ENCODE data around the gene RFTN1. TPM values are rescaled to one million over a fixed set of nuclear protein-coding genes. Genes with fewer than 3 reads are reported as not detected.

The RFTN1 gene
- total and polyA plus RNA-seq, 3 donors from 2014 or later = 20.8 to 25.7 (median 22.2) TPM

DNA sequence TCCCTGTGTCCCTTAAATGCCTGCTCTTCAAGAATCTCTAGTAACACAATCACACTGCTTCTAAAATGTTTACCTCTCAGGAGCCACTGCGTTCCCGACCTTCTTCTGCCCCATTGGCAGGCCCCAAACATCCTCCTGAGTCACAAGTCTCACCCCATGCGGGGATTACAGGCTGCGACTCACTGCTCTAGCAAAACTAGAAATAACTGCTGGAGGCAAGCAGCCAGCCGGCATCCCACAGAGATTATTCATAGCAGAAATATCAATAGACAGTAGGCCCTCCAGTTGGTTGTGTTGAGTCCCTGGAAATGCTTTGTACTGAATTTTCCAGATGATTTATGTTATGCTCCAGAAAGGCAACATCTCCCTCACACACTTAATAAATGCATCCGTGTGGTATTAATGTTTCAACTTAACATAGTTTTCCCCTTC is 64.8 kb downstream of the RFTN1 start:
- no peak for TF ChIP-seq CTCF (IDR thresholded peaks at IDR 0.05)
- no peak for TF ChIP-seq POLR2A (IDR thresholded peaks at IDR 0.05)
- intact Hi-C loops (cut with DNase I; ENCODE audit: low total_unique reads) = no loop called here
- WGBS, 2 donors = 42 to 51% methylated on average over 6 of the region's 6 CpGs
- Histone ChIP-seq H3K27ac (peak overlapping the region in 1 of 2 donors; percentile 9), H3K4me1 (no peaks in the 10 kb centered on the region), H3K9me3 (no peaks in the 10 kb centered on the region), H3K4me3 (no peak overlapping the region), H3K27me3 (no peaks in the 10 kb centered on the region), H3K36me3 (ENCODE audit: low read depth, missing control alignments) (no peaks in the 10 kb centered on the region)
- DNase-seq = peak; percentile 62

GRCh38 chr3:16447135-16447534 is 66.4 kb downstream of the RFTN1 start:
- H3K27ac ChIP-seq = no peak overlapping the region
- 89 to 90% methylated on average over 4 of the region's 4 CpGs for WGBS, 2 donors
- intact Hi-C loops (cut with DNase I; ENCODE audit: low total_unique reads) = no loop called here

GRCh38 chr3:16444344-16444743 is 69.2 kb downstream of the RFTN1 start:
- no peak for DNase-seq
- intact Hi-C loops (cut with DNase I; ENCODE audit: low total_unique reads) = no loop called here
- Histone ChIP-seq H3K27ac (no peak overlapping the region), H3K4me3 (no peak overlapping the region), H3K27me3 (no peaks in the 10 kb centered on the region), H3K9me3 (no peaks in the 10 kb centered on the region), H3K36me3 (ENCODE audit: low read depth, missing control alignments) (no peaks in the 10 kb centered on the region), H3K4me1 (peaks cover 6% of the 10 kb centered on the region)
- 94 to 95% methylated on average over 6 of the region's 6 CpGs for WGBS, 2 donors
- TF ChIP-seq CTCF (IDR thresholded peaks at IDR 0.05) (no peak), POLR2A (IDR thresholded peaks at IDR 0.05) (no peak)

More at GRCh38 chr3:16447135-16447534, 66.4 kb downstream of the RFTN1 start:
- H3K36me3 ChIP-seq (ENCODE audit: low read depth, missing control alignments) = no peaks in the 10 kb centered on the region
- TF ChIP-seq CTCF (IDR thresholded peaks at IDR 0.05) = no peak
- no peak for TF ChIP-seq POLR2A (IDR thresholded peaks at IDR 0.05)
- no peaks in the 10 kb centered on the region for H3K27me3 ChIP-seq
- DNase-seq = no peak
- no peaks in the 10 kb centered on the region for H3K4me1 ChIP-seq
- no peak overlapping the region for H3K4me3 ChIP-seq
- H3K9me3 ChIP-seq = no peaks in the 10 kb centered on the region

DNA sequence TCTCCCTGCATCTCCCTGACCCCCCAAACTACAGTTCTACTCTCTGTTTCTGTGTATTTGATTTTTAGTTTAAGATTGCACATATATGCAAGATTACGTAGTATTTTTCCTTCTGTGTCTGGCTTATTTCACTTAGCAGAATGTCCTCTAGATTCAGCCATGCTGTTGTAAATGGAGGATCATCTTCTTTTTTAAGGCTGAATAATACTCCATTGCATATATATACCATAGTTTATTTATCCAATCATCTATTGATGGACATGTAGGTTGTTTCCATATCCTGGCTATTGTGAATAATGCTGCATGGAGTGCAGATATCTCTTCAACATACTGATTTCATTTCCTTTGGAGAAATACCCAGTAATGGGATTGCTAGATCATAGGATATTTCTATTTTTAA is 70.8 kb downstream of the RFTN1 start:
- H3K27me3 ChIP-seq = no peaks in the 10 kb centered on the region
- WGBS, 2 donors = 100% methylated on average over 1 of the region's 1 CpG
- no peak for DNase-seq
- TF ChIP-seq POLR2A (IDR thresholded peaks at IDR 0.05) = no peak
- TF ChIP-seq CTCF (IDR thresholded peaks at IDR 0.05) = no peak
- peaks cover 6% of the 10 kb centered on the region for H3K4me1 ChIP-seq
- no peak overlapping the region for H3K4me3 ChIP-seq
- H3K36me3 ChIP-seq (ENCODE audit: low read depth, missing control alignments) = no peaks in the 10 kb centered on the region
- intact Hi-C loops (cut with DNase I; ENCODE audit: low total_unique reads) = no loop called here
- H3K9me3 ChIP-seq = no peaks in the 10 kb centered on the region
- no peak overlapping the region for H3K27ac ChIP-seq

DNA sequence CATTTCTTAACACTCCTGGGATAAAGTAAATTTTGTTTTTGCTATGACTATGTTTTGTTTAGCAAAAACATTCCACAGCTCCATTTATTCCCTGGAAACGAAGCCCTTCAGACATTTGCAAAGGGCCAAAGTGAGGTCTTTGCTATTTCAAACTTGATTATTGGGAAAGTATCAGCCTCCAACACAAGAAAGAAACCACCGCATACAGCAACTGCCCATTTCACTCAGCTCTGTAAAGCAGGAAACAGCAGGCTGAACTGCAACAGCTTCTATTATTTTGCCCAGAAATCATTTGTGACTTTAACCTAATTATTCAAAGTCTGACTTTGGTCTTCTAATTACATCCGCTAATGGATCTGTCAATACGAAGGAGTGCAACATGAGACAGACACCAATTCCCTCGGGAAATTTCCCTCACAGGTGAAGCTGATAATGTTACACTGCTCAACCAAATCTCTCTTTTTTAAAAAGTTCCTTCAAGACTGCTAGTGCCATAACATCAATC is 72.1 kb downstream of the RFTN1 start:
- Histone ChIP-seq H3K36me3 (ENCODE audit: low read depth, missing control alignments) (no peaks in the 10 kb centered on the region), H3K9me3 (no peaks in the 10 kb centered on the region), H3K27ac (peak overlapping the region in 1 of 2 donors; percentile 19), H3K4me1 (peaks cover 6% of the 10 kb centered on the region), H3K27me3 (no peaks in the 10 kb centered on the region), H3K4me3 (no peak overlapping the region)
- TF ChIP-seq CTCF (IDR thresholded peaks at IDR 0.05) (no peak), POLR2A (IDR thresholded peaks at IDR 0.05) (no peak)
- WGBS, 2 donors = 36 to 37% methylated on average over 5 of the region's 5 CpGs
- DNase-seq = no peak
- intact Hi-C loops (cut with DNase I; ENCODE audit: low total_unique reads) = no loop called here

Data from testis (tissue), 3 donors.